Bone marrow (tissue), 2 donors: Measurements from ENCODE around the gene MAGEA6.

Source experiments
- DNase-seq, 2 donors: peaks; one replicate each; lab custom pipeline; 2025; lab: John Stamatoyannopoulos, UW

Gene MAGEA6

DNA sequence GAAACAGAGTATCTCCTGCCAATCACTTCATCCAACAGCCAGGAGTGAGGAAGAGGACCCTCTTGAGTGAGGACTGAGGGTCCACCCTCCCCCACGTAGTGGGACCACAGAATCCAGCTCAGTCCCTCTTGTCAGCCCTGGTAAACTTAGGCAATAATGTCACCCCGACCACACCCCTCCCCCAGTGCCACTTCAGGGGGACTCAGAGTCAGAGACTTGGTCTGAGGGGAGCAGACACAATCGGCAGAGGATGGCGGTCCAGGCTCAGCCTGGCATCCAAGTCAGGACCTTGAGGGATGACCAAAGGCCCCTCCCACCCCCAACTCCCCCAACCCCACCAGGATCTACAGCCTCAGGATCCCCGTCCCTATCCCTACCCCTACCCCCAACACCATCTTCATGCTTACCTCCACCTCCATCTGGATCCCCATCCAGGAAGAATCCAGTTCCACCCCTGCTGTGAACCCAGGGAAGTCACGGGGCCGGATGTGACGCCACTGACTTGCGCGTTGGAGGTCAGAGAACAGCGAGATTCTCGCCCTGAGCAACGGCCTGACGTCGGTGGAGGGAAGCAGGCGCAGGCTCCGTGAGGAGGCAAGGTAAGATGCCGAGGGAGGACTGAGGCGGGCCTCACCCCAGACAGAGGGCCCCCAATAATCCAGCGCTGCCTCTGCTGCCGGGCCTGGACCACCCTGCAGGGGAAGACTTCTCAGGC, 36.1 kb downstream of the MAGEA6 start, which contains the start of the genes CSAG1 and MAGEA12:
TSS of gene CSAG1 (minus strand) at position 461 of the 715 bp plus-strand sequence. CDS start 1,261 bp downstream, outside the sequence.
TSS of gene MAGEA12 (plus strand) at position 497 of the 715 bp plus-strand sequence. CDS start 2,405 bp downstream, outside the sequence.
- no peak for DNase-seq

DNA sequence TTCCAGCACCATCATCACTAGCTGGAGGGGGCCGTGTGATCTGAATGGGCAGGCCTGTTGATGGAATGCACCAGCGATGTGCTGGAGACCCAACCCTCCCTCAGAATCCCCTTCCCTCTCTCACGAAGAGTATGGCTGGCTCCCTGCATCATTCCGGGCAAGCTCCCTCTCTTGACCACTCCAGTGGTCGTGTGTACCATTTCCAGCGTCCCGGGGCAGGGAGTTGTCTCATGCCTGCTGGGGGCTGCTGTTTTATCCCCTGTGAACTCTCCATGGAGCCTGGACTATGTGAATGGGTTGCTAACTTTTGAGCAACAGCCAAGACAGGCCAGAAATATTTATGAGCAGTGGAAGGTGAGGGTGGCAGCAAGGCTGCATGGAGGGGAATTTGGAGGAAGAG, 44.1 kb downstream of the MAGEA6 start:
- no peak for DNase-seq
